Liver (tissue), 9 donors: ENCODE results near the gene DERL2. TPM values are rescaled to one million over a fixed set of nuclear protein-coding genes. Genes with fewer than 3 reads are reported as not detected.

ENCODE experiments used
- DNase-seq: peaks from one replicate; pipeline ENCODE4 v3.0.0-alpha.2; 2017; ENCODE audit warnings: low spot score
- H3K27ac ChIP-seq, 2 donors: one replicate each; pipeline ENCODE4 v1.7.0; 2013; ENCODE audit warnings: inconsistent platforms in 2 of 2, low read length in 2 of 2, control low read depth in 1 of 2, low read depth in 1 of 2, mild to moderate bottlenecking in 1 of 2
- H3K27me3 ChIP-seq, 4 donors: one replicate each; pipeline versions ENCODE4 v1.6.1 to v1.7.0; 2013; ENCODE audit warnings: low read length in 3 of 4, inconsistent platforms in 1 of 4, mild to moderate bottlenecking in 1 of 4, moderate library complexity in 1 of 4; ENCODE audit not compliant: control insufficient read depth in 4 of 4, insufficient read depth in 4 of 4
- H3K36me3 ChIP-seq, 4 donors: one replicate each; pipeline versions ENCODE4 v1.6.1 to v1.7.0; 2013; ENCODE audit warnings: low read length in 3 of 4, mild to moderate bottlenecking in 3 of 4, low read depth in 1 of 4, moderate library complexity in 1 of 4; ENCODE audit not compliant: control insufficient read depth in 4 of 4, insufficient read depth in 3 of 4
- H3K4me1 ChIP-seq, 4 donors: one replicate each; pipeline versions ENCODE4 v1.6.1 to v1.7.0; 2013; ENCODE audit warnings: low read length in 3 of 4, mild to moderate bottlenecking in 3 of 4, moderate library complexity in 1 of 4; ENCODE audit not compliant: control insufficient read depth in 4 of 4, insufficient read depth in 4 of 4
- H3K4me3 ChIP-seq, 3 donors: one replicate each; pipeline versions ENCODE4 v1.6.1 to v1.7.0; 2013; ENCODE audit warnings: low read length in 3 of 3, control low read depth in 1 of 3, low read depth in 1 of 3, mild to moderate bottlenecking in 1 of 3
- H3K9ac ChIP-seq, 2 donors: one replicate each; pipeline ENCODE4 v1.7.0; 2013; ENCODE audit warnings: low read length in 2 of 2, mild to moderate bottlenecking in 2 of 2, moderate library complexity in 2 of 2, control low read depth in 1 of 2, low read depth in 1 of 2
- H3K9me3 ChIP-seq, 4 donors: one replicate each; pipeline versions ENCODE4 v1.6.1 to v1.7.0; 2013; ENCODE audit warnings: low read length in 3 of 4; ENCODE audit not compliant: control insufficient read depth in 4 of 4
- EGR1 ChIP-seq, 2 donors: IDR thresholded peaks; 2 replicates each; pipeline ENCODE4 v1.6.1; 2016 to 2018; ENCODE audit warnings: antibody characterized with exemption in 2 of 2, low read depth in 2 of 2
- FOXA1 ChIP-seq: IDR thresholded peaks from 2 replicates; pipeline ENCODE4 v1.6.1; 2016; ENCODE audit warnings: antibody characterized with exemption
- FOXA2 ChIP-seq: IDR thresholded peaks from 2 replicates; pipeline ENCODE4 v1.6.1; 2016; ENCODE audit warnings: antibody characterized with exemption
- GABPA ChIP-seq, 2 donors: IDR thresholded peaks in 1 of 2; conservative IDR thresholded peaks in 1 of 2; 2 replicates each; pipeline ENCODE4 v1.6.1; 2016; ENCODE audit warnings: antibody characterized with exemption in 2 of 2, mild to moderate bottlenecking in 1 of 2, moderate library complexity in 1 of 2
- HNF4A ChIP-seq, 2 donors: conservative IDR thresholded peaks; 2 replicates each; pipeline ENCODE4 v1.6.1; 2016; ENCODE audit warnings: antibody characterized with exemption in 2 of 2, mild to moderate bottlenecking in 2 of 2
- HNF4G ChIP-seq: IDR thresholded peaks from 2 replicates; pipeline ENCODE4 v1.6.1; 2016; ENCODE audit warnings: antibody characterized with exemption
- JUND ChIP-seq, 2 donors: IDR thresholded peaks; 2 replicates each; pipeline ENCODE4 v1.6.1; 2016; ENCODE audit warnings: antibody characterized with exemption in 2 of 2
- NR2F2 ChIP-seq: IDR thresholded peaks from 2 replicates; pipeline ENCODE4 v1.6.1; 2016; ENCODE audit warnings: antibody characterized with exemption
- RAD21 ChIP-seq, 2 donors: IDR thresholded peaks; 2 replicates each; pipeline ENCODE4 v1.6.1; 2016; ENCODE audit warnings: antibody characterized with exemption in 2 of 2, mild to moderate bottlenecking in 2 of 2
- RXRA ChIP-seq, 2 donors: IDR thresholded peaks; 2 replicates each; pipeline ENCODE4 v1.6.1; 2017 to 2018; ENCODE audit warnings: antibody characterized with exemption in 2 of 2, mild to moderate bottlenecking in 1 of 2
- SP1 ChIP-seq: IDR thresholded peaks from 2 replicates; pipeline ENCODE4 v1.6.1; 2018; ENCODE audit warnings: antibody characterized with exemption, mild to moderate bottlenecking
- TAF1 ChIP-seq: conservative IDR thresholded peaks from 2 replicates; pipeline ENCODE4 v1.6.1; 2016; ENCODE audit warnings: antibody characterized with exemption, mild to moderate bottlenecking
- WGBS: extraction: QIAGEN DNeasy Blood & Tissue Kit; methylation state at CpG from one replicate; pipeline ENCODE4 v1.1.7; 2013; 5-methylcytosine and 5-hydroxymethylcytosine counted together
- polyA plus RNA-seq, 2 donors: library from polyadenylated mRNA; stranded (reverse) in 1 of 2; unstranded in 1 of 2; fragments of 200-250 nt in 1 of 2; fragments of >200 nt in 1 of 2; fragmentation: Nextera tagmentation in 1 of 2; extraction: Ambion mirVana in 1 of 2; gene quantifications; one replicate each; pipeline versions ENCODE4 v1.2.1 to v1.2.3, GENCODE V29; 2013 to 2015
- total RNA-seq, 2 donors: library from RNA; depleted of rRNA; stranded (reverse); fragments of >200 nt; gene quantifications; one replicate each; pipeline ENCODE4 v1.2.3, GENCODE V29; 2014
- TF ChIP-seq, protein P1 (sequence below): IDR thresholded peaks from 2 replicates; pipeline ENCODE4 v1.6.1; 2016; ENCODE audit warnings: antibody characterized with exemption
- TF ChIP-seq, protein P2 (sequence below): IDR thresholded peaks from 2 replicates; pipeline ENCODE4 v1.6.1; 2016; ENCODE audit warnings: antibody characterized with exemption
- TF ChIP-seq, protein P3 (sequence below): IDR thresholded peaks from 2 replicates; pipeline ENCODE4 v1.6.1; 2016; ENCODE audit warnings: antibody characterized with exemption
- TF ChIP-seq, protein P4 (sequence below): IDR thresholded peaks from 2 replicates; pipeline ENCODE4 v1.6.1; 2016; ENCODE audit warnings: antibody characterized with exemption, mild to moderate bottlenecking
- donor health status: healthy.
- donor health status: healthy.
- donor health status: healthy.
- donor health status: healthy.
- donor health status: healthy.

Gene DERL2
- total and polyA plus RNA-seq, 4 donors = 35.8 to 75.3 (median 45.9) TPM

DNA sequence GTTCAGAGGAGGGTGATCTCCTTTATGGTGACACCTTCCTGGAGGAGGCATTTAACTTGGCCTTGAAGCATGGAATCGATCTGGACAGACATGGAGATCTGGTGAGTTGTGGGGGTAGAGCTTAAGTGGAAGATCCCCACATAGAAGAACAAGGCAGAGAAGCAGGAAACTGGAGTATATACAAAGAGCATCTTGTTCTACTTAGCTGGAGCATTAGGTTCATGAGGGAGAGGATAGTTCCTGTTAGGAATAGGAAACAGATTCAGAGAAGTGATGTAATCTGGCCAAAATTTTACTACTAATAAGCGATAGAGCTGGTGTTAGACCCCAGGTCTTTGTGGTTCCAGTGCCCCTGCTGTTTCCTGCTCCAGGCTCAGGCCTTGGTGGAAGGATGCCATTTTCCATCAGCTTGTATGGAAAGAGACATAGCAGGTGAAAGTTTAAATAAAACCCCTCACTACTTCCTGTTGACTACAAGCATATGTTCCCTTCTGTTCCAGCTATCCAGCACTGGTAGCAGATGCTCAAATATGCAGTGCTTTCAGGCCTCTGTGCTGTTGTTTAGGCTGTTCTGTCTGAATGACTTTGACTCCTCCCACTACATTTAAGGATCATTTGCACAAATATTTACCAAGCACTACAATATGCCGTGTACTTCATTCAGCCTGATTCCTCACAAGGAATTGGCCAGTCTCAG is 56.6 kb downstream of the DERL2 start (continued):
- TF ChIP-seq, protein P1, sequence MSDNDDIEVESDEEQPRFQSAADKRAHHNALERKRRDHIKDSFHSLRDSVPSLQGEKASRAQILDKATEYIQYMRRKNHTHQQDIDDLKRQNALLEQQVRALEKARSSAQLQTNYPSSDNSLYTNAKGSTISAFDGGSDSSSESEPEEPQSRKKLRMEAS = no peak

DNA sequence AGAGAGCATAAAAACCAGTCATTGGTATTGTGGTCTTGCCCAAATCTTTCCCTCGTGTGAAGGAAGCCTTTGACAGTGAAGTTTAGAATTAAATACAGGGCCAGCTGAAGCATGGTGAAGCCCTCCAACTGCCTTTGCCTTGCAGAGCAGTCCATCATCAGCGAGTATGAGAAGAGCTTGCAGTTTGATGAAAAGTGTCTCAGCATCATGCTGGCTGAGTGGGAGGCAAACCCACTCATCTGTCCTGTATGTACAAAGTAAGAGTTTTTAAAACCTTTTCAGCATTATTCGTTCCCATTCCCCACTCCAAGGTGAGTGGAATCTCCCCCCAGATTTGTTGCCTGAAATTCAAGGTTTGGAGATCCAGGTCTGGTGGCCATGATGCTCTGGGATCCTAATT is 60.2 kb downstream of the DERL2 start:
- H3K27me3 ChIP-seq = no peaks in the 10 kb centered on the region
- TF ChIP-seq FOXA1 (no peak), RXRA (IDR thresholded peaks at IDR 0.05) (no peak), FOXA2 (no peak), RAD21 (IDR thresholded peaks at IDR 0.05) (no peak), GABPA (IDR thresholded peaks at IDR 0.05 in 1 of 2, conservative IDR thresholded peaks at IDR 0.05 in 1 of 2) (no peak), SP1 (no peak), EGR1 (IDR thresholded peaks at IDR 0.05; ENCODE audit: low read depth in 2 of 2) (no peak), NR2F2 (no peak), TAF1 (no peak), HNF4A (conservative IDR thresholded peaks at IDR 0.05) (no peak), HNF4G (no peak), JUND (IDR thresholded peaks at IDR 0.05) (no peak)
- TF ChIP-seq, protein P2, sequence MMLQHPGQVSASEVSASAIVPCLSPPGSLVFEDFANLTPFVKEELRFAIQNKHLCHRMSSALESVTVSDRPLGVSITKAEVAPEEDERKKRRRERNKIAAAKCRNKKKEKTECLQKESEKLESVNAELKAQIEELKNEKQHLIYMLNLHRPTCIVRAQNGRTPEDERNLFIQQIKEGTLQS = no peak
- TF ChIP-seq, protein P1 = no peak
- TF ChIP-seq, protein P3, sequence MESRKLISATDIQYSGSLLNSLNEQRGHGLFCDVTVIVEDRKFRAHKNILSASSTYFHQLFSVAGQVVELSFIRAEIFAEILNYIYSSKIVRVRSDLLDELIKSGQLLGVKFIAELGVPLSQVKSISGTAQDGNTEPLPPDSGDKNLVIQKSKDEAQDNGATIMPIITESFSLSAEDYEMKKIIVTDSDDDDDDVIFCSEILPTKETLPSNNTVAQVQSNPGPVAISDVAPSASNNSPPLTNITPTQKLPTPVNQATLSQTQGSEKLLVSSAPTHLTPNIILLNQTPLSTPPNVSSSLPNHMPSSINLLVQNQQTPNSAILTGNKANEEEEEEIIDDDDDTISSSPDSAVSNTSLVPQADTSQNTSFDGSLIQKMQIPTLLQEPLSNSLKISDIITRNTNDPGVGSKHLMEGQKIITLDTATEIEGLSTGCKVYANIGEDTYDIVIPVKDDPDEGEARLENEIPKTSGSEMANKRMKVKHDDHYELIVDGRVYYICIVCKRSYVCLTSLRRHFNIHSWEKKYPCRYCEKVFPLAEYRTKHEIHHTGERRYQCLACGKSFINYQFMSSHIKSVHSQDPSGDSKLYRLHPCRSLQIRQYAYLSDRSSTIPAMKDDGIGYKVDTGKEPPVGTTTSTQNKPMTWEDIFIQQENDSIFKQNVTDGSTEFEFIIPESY = no peak
- TF ChIP-seq, protein P4, sequence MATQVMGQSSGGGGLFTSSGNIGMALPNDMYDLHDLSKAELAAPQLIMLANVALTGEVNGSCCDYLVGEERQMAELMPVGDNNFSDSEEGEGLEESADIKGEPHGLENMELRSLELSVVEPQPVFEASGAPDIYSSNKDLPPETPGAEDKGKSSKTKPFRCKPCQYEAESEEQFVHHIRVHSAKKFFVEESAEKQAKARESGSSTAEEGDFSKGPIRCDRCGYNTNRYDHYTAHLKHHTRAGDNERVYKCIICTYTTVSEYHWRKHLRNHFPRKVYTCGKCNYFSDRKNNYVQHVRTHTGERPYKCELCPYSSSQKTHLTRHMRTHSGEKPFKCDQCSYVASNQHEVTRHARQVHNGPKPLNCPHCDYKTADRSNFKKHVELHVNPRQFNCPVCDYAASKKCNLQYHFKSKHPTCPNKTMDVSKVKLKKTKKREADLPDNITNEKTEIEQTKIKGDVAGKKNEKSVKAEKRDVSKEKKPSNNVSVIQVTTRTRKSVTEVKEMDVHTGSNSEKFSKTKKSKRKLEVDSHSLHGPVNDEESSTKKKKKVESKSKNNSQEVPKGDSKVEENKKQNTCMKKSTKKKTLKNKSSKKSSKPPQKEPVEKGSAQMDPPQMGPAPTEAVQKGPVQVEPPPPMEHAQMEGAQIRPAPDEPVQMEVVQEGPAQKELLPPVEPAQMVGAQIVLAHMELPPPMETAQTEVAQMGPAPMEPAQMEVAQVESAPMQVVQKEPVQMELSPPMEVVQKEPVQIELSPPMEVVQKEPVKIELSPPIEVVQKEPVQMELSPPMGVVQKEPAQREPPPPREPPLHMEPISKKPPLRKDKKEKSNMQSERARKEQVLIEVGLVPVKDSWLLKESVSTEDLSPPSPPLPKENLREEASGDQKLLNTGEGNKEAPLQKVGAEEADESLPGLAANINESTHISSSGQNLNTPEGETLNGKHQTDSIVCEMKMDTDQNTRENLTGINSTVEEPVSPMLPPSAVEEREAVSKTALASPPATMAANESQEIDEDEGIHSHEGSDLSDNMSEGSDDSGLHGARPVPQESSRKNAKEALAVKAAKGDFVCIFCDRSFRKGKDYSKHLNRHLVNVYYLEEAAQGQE = no peak
- DNase-seq = no peak
- no peak overlapping the region for H3K27ac ChIP-seq
- H3K36me3 ChIP-seq = peaks cover 6 to 65% (median 61%) of the 10 kb centered on the region in 4 donors
- H3K9ac ChIP-seq = no peak overlapping the region
- no peak overlapping the region for H3K4me3 ChIP-seq
- peaks cover 0 to 8% (median 6%) of the 10 kb centered on the region in 4 donors for H3K4me1 ChIP-seq
- WGBS = 84% methylated on average over 3 of the region's 3 CpGs
- no peaks in the 10 kb centered on the region for H3K9me3 ChIP-seq
